WTC11 (cell line): ENCODE data around the gene DOC2A.

Experiments
- ATF1 ChIP-seq: sonication (generic); formaldehyde crosslinking; IDR thresholded peaks from 2 replicates; pipeline ENCODE4 v1.8.1; 2023; ENCODE audit warnings: mild to moderate bottlenecking, moderate library complexity, missing genetic modification reagents
- CBFB ChIP-seq: sonication (generic); formaldehyde crosslinking; IDR thresholded peaks from 2 replicates; pipeline ENCODE4 v1.8.1; 2022; ENCODE audit warnings: mild to moderate bottlenecking, low read depth, missing genetic modification reagents
- CTCF ChIP-seq: fragments of 200-600 bp; IDR thresholded peaks from 2 replicates; pipeline ENCODE4 v1.8.0; 2022; ENCODE audit warnings: antibody characterized with exemption
- ELF4 ChIP-seq: sonication (generic); formaldehyde crosslinking; IDR thresholded peaks from 2 replicates; pipeline ENCODE4 v1.8.1; 2022; ENCODE audit warnings: low read depth, mild to moderate bottlenecking, moderate library complexity, missing genetic modification reagents
- ESRRA ChIP-seq: sonication (generic); formaldehyde crosslinking; IDR thresholded peaks from 2 replicates; pipeline ENCODE4 v1.8.1; 2022; ENCODE audit warnings: mild to moderate bottlenecking, missing genetic modification reagents, borderline replicate concordance
- ETV6 ChIP-seq: sonication (generic); formaldehyde crosslinking; IDR thresholded peaks from 2 replicates; pipeline ENCODE4 v1.8.1; 2022; ENCODE audit warnings: mild to moderate bottlenecking, missing genetic modification reagents
- FOXJ3 ChIP-seq: sonication (generic); formaldehyde crosslinking; IDR thresholded peaks from 2 replicates; pipeline ENCODE4 v1.9.0; 2021; ENCODE audit warnings: missing genetic modification reagents, mild to moderate bottlenecking, borderline replicate concordance
- HMGXB4 ChIP-seq: sonication (generic); formaldehyde crosslinking; IDR thresholded peaks from 2 replicates; pipeline ENCODE4 v1.8.1; 2023; ENCODE audit warnings: mild to moderate bottlenecking, moderate library complexity, missing genetic modification reagents
- RORB ChIP-seq: fragments of 250-450 bp; sonication (Bioruptor Pico); IDR thresholded peaks from 2 replicates; pipeline ENCODE4 v1.9.0; 2021; ENCODE audit warnings: mild to moderate bottlenecking
- TCF7 ChIP-seq: sonication (generic); formaldehyde crosslinking; IDR thresholded peaks from 2 replicates; pipeline ENCODE4 v1.8.0; 2022; ENCODE audit warnings: mild to moderate bottlenecking, low read depth, missing genetic modification reagents, moderate library complexity
- USF2 ChIP-seq: sonication (generic); formaldehyde crosslinking; IDR thresholded peaks from 2 replicates; pipeline ENCODE4 v1.8.1; 2023; ENCODE audit warnings: mild to moderate bottlenecking, missing genetic modification reagents, moderate library complexity
- ZNF317 ChIP-seq: sonication (generic); formaldehyde crosslinking; IDR thresholded peaks from 2 replicates; pipeline ENCODE4 v1.8.1; 2023; ENCODE audit warnings: low read depth, mild to moderate bottlenecking, moderate library complexity, missing genetic modification reagents, borderline replicate concordance
- ZNF532 ChIP-seq: fragments of 250-450 bp; sonication (Bioruptor Pico); IDR thresholded peaks from 2 replicates; pipeline ENCODE4 v1.9.0; 2021; ENCODE audit warnings: mild to moderate bottlenecking, borderline replicate concordance

GRCh38 chr16:29993903-29994599, 16.8 kb downstream of the DOC2A start:
- TF ChIP-seq USF2 (no peak), ATF1 (CRISPR knock-in tag) (no peak), CTCF (no peak), CBFB (CRISPR knock-in tag) (no peak), FOXJ3 (no peak), ESRRA (no peak), ELF4 (CRISPR knock-in tag) (no peak), HMGXB4 (no peak), ETV6 (CRISPR knock-in tag) (no peak), TCF7 (CRISPR knock-in tag) (no peak), ZNF317 (CRISPR knock-in tag) (no peak), RORB (CRISPR knock-in tag) (no peak), ZNF532 (CRISPR knock-in tag) (no peak)
